Karpas-422 (cell line): Measurements from ENCODE around the gene GAS1. TPM values are rescaled to one million over a fixed set of nuclear protein-coding genes. Genes with fewer than 3 reads are reported as not detected.

ENCODE experiments used
- DNase-seq: peaks from one replicate; pipeline ENCODE4 v3.0.0-alpha.2; 2015
- H2AFZ ChIP-seq: fragments of 200-600 bp; sonication (generic); 2 replicates; pipeline ENCODE4 v1.6.1; 2014; ENCODE audit warnings: antibody characterized with exemption, low read length, mixed read lengths
- H3K27ac ChIP-seq: fragments of 200-600 bp; sonication (generic); 2 replicates; pipeline ENCODE4 v1.5.1; 2014; ENCODE audit warnings: mild to moderate bottlenecking, low read length, moderate library complexity
- H3K27me3 ChIP-seq: fragments of 200-600 bp; sonication (generic); 2 replicates; pipeline ENCODE4 v1.6.1; 2014; ENCODE audit warnings: low read length, mixed read lengths
- H3K36me3 ChIP-seq: fragments of 200-600 bp; sonication (generic); 2 replicates; pipeline ENCODE4 v1.6.1; 2014; ENCODE audit warnings: low read length, mixed read lengths; ENCODE audit not compliant: insufficient read depth
- H3K4me1 ChIP-seq: fragments of 200-600 bp; sonication (generic); 2 replicates; pipeline ENCODE4 v1.6.1; 2014; ENCODE audit warnings: mild to moderate bottlenecking, low read length, mixed read lengths
- H3K4me2 ChIP-seq: fragments of 200-600 bp; sonication (generic); 2 replicates; pipeline ENCODE4 v1.6.1; 2014; ENCODE audit warnings: low read length, low read depth, mild to moderate bottlenecking; ENCODE audit not compliant: poor library complexity, severe bottlenecking
- H3K4me3 ChIP-seq: fragments of 200-600 bp; sonication (generic); 2 replicates; pipeline ENCODE4 v1.5.1; 2014; ENCODE audit warnings: mild to moderate bottlenecking, antibody characterized with exemption, low read length, mixed read lengths
- H3K79me2 ChIP-seq: fragments of 200-600 bp; sonication (generic); 2 replicates; pipeline ENCODE4 v1.6.1; 2014; ENCODE audit warnings: mild to moderate bottlenecking, low read length, mixed read lengths
- H3K9ac ChIP-seq: fragments of 200-600 bp; sonication (generic); 2 replicates; pipeline ENCODE4 v1.6.0; 2014; ENCODE audit warnings: low read length
- H3K9me2 ChIP-seq: fragments of 200-600 bp; sonication (generic), shearing (Covaris generic); replicated peaks from 2 replicates; pipeline ENCODE4 v1.6.0; 2014; ENCODE audit warnings: mild to moderate bottlenecking, low read length, moderate library complexity; ENCODE audit not compliant: insufficient read depth
- H3K9me3 ChIP-seq: fragments of 300-700, 200-600 bp; sonication (generic); 2 replicates; pipeline ENCODE4 v1.6.1; 2014; ENCODE audit warnings: low read length, mixed read lengths
- H4K20me1 ChIP-seq: fragments of 200-600 bp; sonication (generic); 2 replicates; pipeline ENCODE4 v1.6.1; 2014; ENCODE audit warnings: mild to moderate bottlenecking, antibody characterized with exemption, low read length, low read depth; ENCODE audit not compliant: insufficient read depth
- total RNA-seq: library from RNA; depleted of rRNA; stranded (reverse); fragments of >200 nt; shearing (Covaris generic); gene quantifications from 2 replicates; pipeline ENCODE4 v1.2.3, GENCODE V29; 2014; ENCODE audit warnings: low replicate concordance

GAS1 gene
- total RNA-seq, 1 experiment from 2014 or later: 0.15 TPM

DNA sequence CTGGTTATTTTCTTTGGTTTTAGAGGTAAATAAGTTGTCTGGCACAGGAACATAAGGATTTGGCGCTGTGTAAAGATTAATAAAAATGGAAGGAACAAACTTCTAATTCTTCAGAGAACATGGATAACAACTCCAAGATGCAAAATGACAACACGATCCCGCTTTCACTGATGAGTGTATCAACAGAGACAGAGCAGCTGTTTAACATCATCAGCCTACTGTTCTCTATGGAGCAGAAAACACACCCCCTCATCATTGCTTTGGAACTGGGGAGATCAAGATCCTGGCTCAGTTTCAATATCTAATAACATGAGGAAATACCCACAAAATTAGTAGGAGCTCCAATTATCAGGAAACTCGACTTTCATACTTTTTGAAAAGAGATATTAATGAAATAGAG is 8.3 kb upstream of the GAS1 start:
- no peak overlapping the region for H3K9ac ChIP-seq
- DNase-seq: no peak
- no peaks in the 10 kb centered on the region for H3K9me2 ChIP-seq
- H4K20me1 ChIP-seq: no peaks in the 10 kb centered on the region
- no peaks in the 10 kb centered on the region for H3K4me1 ChIP-seq
- H3K27ac ChIP-seq: no peak overlapping the region
- H3K36me3 ChIP-seq: no peaks in the 10 kb centered on the region
- H3K9me3 ChIP-seq: no peaks in the 10 kb centered on the region
- no peak overlapping the region for H2AFZ ChIP-seq
- H3K27me3 ChIP-seq: no peaks in the 10 kb centered on the region
- H3K4me2 ChIP-seq: no peak overlapping the region
- no peaks in the 10 kb centered on the region for H3K79me2 ChIP-seq
- H3K4me3 ChIP-seq: no peak overlapping the region

DNA sequence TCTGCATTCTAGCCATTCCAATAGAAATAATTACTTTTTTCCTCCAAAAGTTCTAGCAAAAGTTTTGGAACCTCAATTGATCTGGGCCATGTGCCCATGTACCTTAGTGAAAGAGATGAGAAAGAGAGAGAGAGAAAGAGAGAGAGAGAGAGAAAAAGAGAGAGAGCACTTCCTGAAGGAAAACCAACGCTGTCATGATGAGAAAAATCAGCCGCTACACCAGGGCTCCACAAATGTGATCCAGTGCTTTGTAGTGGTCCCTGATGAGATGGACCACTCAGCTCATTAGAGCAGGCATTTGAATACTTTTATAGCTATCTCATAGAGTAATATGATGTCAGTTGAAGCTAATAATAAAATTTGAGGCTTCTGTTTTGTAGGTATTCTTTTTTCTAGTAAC is 7.7 kb upstream of the GAS1 start:
- Histone ChIP-seq H3K79me2 (no peaks in the 10 kb centered on the region), H3K27ac (no peak overlapping the region), H3K4me3 (no peak overlapping the region), H3K9me2 (no peaks in the 10 kb centered on the region), H3K27me3 (no peaks in the 10 kb centered on the region), H3K9me3 (no peaks in the 10 kb centered on the region), H3K4me1 (no peaks in the 10 kb centered on the region), H2AFZ (no peak overlapping the region), H4K20me1 (no peaks in the 10 kb centered on the region), H3K36me3 (no peaks in the 10 kb centered on the region), H3K9ac (no peak overlapping the region), H3K4me2 (no peak overlapping the region)
- no peak for DNase-seq

DNA sequence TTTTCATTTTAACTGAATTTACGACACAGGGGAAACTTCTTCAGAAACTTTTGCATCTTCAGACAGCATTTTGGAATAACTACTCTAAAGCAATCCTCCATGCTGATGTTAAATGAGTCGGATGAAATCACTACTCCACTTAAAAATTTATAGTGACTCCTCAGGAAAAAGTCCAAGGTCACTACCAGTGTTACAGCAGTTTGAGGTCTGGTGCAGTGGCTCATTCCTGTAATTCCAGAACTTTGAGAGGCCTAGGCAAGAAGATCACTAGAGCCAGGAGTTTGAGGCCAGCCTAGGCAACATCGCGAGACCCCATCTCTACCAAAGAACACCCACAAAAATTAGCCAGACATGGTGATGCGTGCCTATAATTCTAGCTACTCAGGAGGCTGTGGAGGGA is 5.9 kb upstream of the GAS1 start:
- no peaks in the 10 kb centered on the region for H3K9me2 ChIP-seq
- H4K20me1 ChIP-seq: no peaks in the 10 kb centered on the region
- peaks cover 6% of the 10 kb centered on the region for H3K4me1 ChIP-seq
- H3K9me3 ChIP-seq: no peaks in the 10 kb centered on the region
- H2AFZ ChIP-seq: no peak overlapping the region
- no peak overlapping the region for H3K4me2 ChIP-seq
- DNase-seq: no peak
- no peaks in the 10 kb centered on the region for H3K79me2 ChIP-seq
- H3K27ac ChIP-seq: no peak overlapping the region
- H3K36me3 ChIP-seq: no peaks in the 10 kb centered on the region
- H3K27me3 ChIP-seq: no peaks in the 10 kb centered on the region
- H3K4me3 ChIP-seq: no peak overlapping the region
- H3K9ac ChIP-seq: no peak overlapping the region

DNA sequence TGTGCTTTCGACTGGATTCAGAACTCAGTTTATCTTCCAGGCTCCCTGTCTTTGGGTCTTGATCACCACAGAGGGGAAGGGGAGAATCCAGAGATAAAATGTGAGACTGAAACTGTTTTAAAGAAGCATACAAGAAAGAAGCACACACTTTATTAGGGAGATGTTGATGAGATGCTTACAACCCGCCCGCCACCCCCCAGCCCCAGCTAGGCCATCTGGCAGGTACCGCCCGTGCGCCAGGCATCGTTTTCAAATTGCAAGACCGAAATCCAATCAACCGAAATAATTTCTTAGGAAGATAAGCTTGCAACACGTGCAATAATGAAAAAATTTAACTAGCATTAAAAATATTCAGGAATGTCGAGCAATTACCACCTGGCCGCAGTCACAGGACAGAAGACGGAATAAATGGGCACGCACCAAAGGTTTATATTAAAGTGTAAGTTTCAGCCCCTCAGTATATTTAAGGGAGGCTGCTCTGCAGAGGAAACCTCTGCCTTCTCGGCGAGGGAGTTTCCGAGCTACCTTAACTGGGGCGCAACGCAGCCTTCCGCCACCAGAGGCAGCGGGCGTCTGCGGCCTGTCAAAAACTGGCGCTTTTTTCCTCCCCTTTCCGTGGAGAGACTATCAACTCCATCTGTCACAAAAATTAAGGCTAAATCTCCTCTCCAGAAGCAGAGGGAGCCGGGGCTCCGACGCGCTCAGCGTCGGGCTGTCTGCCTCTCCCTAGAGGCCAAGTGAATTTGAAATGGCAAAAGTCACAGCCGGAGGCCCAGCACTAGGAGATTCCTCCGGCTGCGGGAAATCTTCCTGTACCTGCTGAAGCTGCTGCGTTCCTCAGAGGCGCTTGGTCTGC is 996 bp upstream of the GAS1 start:
- Histone ChIP-seq H3K36me3 (no peaks in the 10 kb centered on the region), H4K20me1 (no peaks in the 10 kb centered on the region), H3K9ac (peak overlapping the region; percentile 53), H3K79me2 (no peaks in the 10 kb centered on the region), H3K27me3 (no peaks in the 10 kb centered on the region), H3K9me3 (no peaks in the 10 kb centered on the region), H3K4me3 (peak overlapping the region; percentile 81), H3K4me2 (peak overlapping the region; percentile 97), H3K4me1 (peaks cover 14% of the 10 kb centered on the region), H2AFZ (peak overlapping the region; percentile 87; the same call in 1 of the 2 replicates), H3K9me2 (no peaks in the 10 kb centered on the region), H3K27ac (no peak overlapping the region)
- DNase-seq: peak; percentile 90

DNA sequence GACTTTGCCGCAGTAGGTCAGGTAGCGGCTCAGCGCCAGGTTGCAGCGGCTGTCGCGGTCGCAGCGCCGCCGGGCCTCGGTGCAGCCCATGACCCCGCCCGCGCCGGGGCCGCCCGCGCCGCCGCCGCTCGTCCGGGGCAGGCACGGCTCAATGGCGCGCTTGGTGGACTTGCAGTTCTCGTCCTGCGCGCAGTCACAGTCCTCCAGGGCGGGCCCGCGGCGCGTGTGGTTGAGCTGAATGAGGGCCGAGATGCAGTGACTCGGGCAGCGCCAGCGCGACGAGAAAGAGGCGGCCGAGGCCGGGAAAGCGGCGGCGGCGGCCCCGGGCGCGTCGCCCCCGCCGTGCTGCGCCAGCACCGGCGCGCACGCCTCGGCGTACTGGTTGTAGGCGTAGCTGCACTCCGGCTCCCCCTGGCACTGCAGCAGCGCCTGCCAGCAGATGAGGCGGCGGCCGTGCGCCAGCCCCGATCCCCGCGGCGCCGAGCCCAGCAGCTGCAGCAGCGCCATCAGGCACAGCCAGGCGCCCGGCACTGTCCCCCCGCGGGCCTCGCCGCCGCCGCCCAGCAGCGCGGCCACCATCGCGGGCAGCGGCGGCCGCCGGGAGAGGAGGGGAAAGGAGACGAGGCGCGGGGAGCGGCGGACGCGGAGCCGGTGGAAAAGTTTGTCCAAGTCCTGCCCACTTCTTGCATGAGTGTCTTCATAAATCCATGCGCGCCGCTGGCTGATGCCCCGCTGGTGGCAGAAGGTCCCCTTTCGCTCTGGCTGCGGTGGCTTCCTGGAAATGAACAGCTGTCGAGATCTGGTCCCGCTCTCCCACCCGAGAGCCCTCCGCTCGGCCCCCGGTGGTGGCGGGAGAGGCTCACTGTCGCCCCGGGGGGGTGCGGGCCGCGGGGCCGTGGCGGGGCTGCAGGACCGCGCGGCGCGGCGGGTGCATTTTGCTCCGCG is 833 bp downstream of the GAS1 start:
- Histone ChIP-seq H3K36me3 (no peaks in the 10 kb centered on the region), H2AFZ (peak overlapping the region; percentile 95), H3K4me1 (peaks cover 14% of the 10 kb centered on the region), H3K79me2 (no peaks in the 10 kb centered on the region), H3K27me3 (no peaks in the 10 kb centered on the region), H4K20me1 (no peaks in the 10 kb centered on the region), H3K9ac (peak overlapping the region; percentile 70), H3K9me2 (no peaks in the 10 kb centered on the region), H3K4me2 (peak overlapping the region; percentile 97), H3K4me3 (peak overlapping the region; percentile 81), H3K27ac (no peak overlapping the region), H3K9me3 (no peaks in the 10 kb centered on the region)
- peak; percentile 65 for DNase-seq

DNA sequence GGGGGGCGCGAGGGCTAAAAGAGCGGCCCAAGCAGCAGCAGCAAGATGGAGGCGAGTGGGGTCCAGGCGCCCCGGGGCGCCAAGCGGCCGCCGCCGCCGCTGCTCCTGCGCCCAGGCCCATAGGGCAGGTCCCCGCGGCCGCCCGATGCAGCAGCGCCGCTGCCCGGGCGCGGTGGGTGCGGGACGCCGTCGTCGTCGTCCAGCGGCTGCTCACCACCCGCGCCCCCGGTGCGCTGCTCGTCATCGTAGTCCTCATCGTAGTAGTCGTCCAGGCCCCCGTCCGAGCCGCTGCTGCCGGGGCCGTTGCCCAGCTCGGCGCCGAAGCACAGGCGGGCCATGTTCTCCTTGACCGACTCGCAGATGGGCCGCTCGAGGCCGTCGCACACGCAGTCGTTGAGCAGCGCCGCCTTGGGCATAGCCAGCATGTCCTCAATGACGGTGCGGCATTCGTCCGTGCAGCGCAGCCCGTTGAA is 1.5 kb downstream of the GAS1 start:
- Histone ChIP-seq H3K9me3 (no peaks in the 10 kb centered on the region), H3K79me2 (no peaks in the 10 kb centered on the region), H3K9me2 (no peaks in the 10 kb centered on the region), H3K36me3 (no peaks in the 10 kb centered on the region), H3K4me1 (peaks cover 14% of the 10 kb centered on the region), H3K4me2 (no peak overlapping the region), H4K20me1 (no peaks in the 10 kb centered on the region), H3K9ac (no peak overlapping the region), H2AFZ (no peak overlapping the region), H3K27me3 (no peaks in the 10 kb centered on the region), H3K27ac (no peak overlapping the region), H3K4me3 (no peak overlapping the region)
- DNase-seq: no peak

DNA sequence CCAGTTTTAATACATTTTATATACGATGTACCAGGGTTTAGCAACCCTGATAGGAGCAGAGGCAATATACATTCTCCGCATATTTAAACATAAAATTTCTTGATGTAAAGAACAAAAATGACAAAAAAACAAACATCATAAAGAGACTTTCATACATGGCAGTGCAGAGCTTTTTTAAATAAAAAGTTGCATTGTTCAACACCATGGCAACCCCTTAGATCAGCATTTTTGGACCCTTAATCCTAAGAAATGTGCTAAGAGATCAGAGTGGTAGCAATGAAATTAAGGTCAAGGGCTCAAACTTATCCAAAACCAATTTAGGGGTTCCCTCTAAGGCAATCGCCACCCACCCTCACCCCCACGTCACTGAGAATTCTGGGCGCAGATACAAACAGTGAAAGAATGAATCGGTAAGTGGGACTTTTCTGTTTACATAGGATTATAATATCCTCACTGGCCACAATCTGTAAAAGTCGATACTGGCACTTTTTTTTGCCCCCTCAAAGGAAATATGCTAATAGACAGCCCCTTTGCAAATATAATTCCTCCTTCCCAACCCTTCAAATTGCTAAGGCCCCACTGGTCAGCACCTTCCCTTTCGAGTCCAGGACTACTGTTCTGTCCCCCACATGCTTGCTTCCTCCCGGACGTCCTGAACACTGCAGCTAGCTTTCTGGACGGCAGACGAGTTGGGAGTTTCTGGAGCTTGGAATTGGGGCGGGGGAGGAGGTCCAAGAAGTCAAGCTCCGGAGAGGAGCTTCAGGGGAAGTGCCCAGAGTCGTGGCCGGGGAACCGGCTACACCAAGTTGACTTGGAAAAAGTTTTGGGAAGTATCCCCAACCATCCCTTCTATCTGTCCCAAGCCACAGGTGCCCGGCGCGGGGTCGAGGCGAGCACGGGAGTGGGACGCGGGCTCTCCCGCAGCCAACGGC is 2.2 kb downstream of the GAS1 start:
- H3K9me3 ChIP-seq: no peaks in the 10 kb centered on the region
- H3K9me2 ChIP-seq: no peaks in the 10 kb centered on the region
- DNase-seq: no peak
- H3K9ac ChIP-seq: no peak overlapping the region
- no peaks in the 10 kb centered on the region for H3K79me2 ChIP-seq
- no peaks in the 10 kb centered on the region for H3K36me3 ChIP-seq
- H2AFZ ChIP-seq: no peak overlapping the region
- peaks cover 14% of the 10 kb centered on the region for H3K4me1 ChIP-seq
- H3K27ac ChIP-seq: no peak overlapping the region
- no peaks in the 10 kb centered on the region for H3K27me3 ChIP-seq
- H3K4me3 ChIP-seq: no peak overlapping the region
- H4K20me1 ChIP-seq: no peaks in the 10 kb centered on the region
- no peak overlapping the region for H3K4me2 ChIP-seq
